ELR (cell line): Measurements from ENCODE around the gene SBF1.
"Not testable (repeated sequence)": the region's sequence is repeated elsewhere in the genome, so short reads cannot be mapped to it uniquely, and the experiment has no call there.

ENCODE experiments used
- DNase-seq: peaks from one replicate; pipeline ENCODE4 v3.0.0-alpha.2; 2015; ENCODE audit warnings: low read depth

The SBF1 gene

GRCh38 chr22:50398831-50399648 is 75.8 kb downstream of the SBF1 start:
- no peak for DNase-seq

- not testable (repeated sequence) for DNase-seq
Measured at GRCh38 chr22:50397371-50398060, 77.3 kb downstream of the SBF1 start.

GRCh38 chr22:50396751-50397370 is 78.0 kb downstream of the SBF1 start:
- DNase-seq = no peak
